ENCODE results near the gene PGP.

- no peak for TF ChIP-seq CTCF (IDR thresholded peaks at IDR 0.05)
- no peak for TF ChIP-seq POLR2A (IDR thresholded peaks at IDR 0.05)
These were observed 51.3 kb downstream of the PGP start for GRCh38 chr16:2163211-2163881.

All from uterus (tissue), 2 donors.